NCI-H2029 (cell line): Measurements from ENCODE around the gene EN2.

Experiments used
- DNase-seq: peaks from one replicate; lab custom pipeline; 2025; lab: John Stamatoyannopoulos, UW

Gene EN2

GRCh38 chr7:155508376-155509358 is 50.7 kb downstream of the EN2 start:
- DNase-seq: no peak

GRCh38 chr7:155509359-155509724 is 51.4 kb downstream of the EN2 start:
- DNase-seq: no peak

- no peak for DNase-seq
Observed at GRCh38 chr7:155509725-155510551, 52.0 kb downstream of the EN2 start.

- no peak for DNase-seq
Observed at GRCh38 chr7:155510975-155511701, 53.2 kb downstream of the EN2 start.

GRCh38 chr7:155511702-155511996 is 53.7 kb downstream of the EN2 start:
- no peak for DNase-seq

- no peak for DNase-seq
Observed at GRCh38 chr7:155512246-155512887, 54.4 kb downstream of the EN2 start.

- DNase-seq: no peak
Observed at GRCh38 chr7:155513543-155514285, 55.8 kb downstream of the EN2 start.

- no peak for DNase-seq
Observed at GRCh38 chr7:155514296-155514695, 56.4 kb downstream of the EN2 start.
